Mesenchymal stem cell (in vitro differentiated cells and primary cell): ENCODE measurements around the gene COL4A2.
A peak's percentile ranks its signal among the peaks of the same experiment; 100 is the strongest.

Experiments
- DNase-seq: peaks from one replicate; pipeline ENCODE4 v3.0.0-alpha.2; 2013
- H2AFZ ChIP-seq: one replicate; pipeline ENCODE4 v1.6.1; 2013; ENCODE audit warnings: low read depth, mild to moderate bottlenecking, control low read depth, inconsistent platforms, low read length, moderate library complexity
- H2AK5ac ChIP-seq: 2 replicates; pipeline ENCODE4 v1.6.1; 2013; ENCODE audit warnings: low read length, moderate library complexity, mild to moderate bottlenecking, inconsistent platforms; ENCODE audit not compliant: severe bottlenecking
- H2BK120ac ChIP-seq: one replicate; pipeline ENCODE4 v1.6.1; 2013; ENCODE audit warnings: low read depth, mild to moderate bottlenecking, inconsistent platforms, low read length, moderate library complexity
- H2BK12ac ChIP-seq, 2 experiments: one replicate each; pipeline ENCODE4 v1.6.1; 2013; ENCODE audit warnings: inconsistent platforms in 2 of 2, low read length in 2 of 2, mild to moderate bottlenecking in 2 of 2, moderate library complexity in 2 of 2, control low read depth in 1 of 2
- H2BK15ac ChIP-seq: one replicate; pipeline ENCODE4 v1.6.1; 2013; ENCODE audit warnings: mild to moderate bottlenecking, low read depth, inconsistent platforms; ENCODE audit not compliant: poor library complexity, severe bottlenecking
- H2BK5ac ChIP-seq: 2 replicates; pipeline ENCODE4 v1.6.1; 2013; ENCODE audit warnings: low read depth, mild to moderate bottlenecking, low read length, control low read depth, inconsistent platforms; ENCODE audit not compliant: poor library complexity, severe bottlenecking
- H3K14ac ChIP-seq, 2 experiments: one replicate each; pipeline ENCODE4 v1.6.1; 2013; ENCODE audit warnings: inconsistent platforms in 2 of 2, low read length in 2 of 2, control low read depth in 1 of 2, mild to moderate bottlenecking in 1 of 2, moderate library complexity in 1 of 2
- H3K18ac ChIP-seq, 2 experiments: one replicate each; pipeline ENCODE4 v1.6.1; 2013; ENCODE audit warnings: inconsistent platforms in 2 of 2, low read length in 2 of 2, control low read depth in 1 of 2, low read depth in 1 of 2, mild to moderate bottlenecking in 1 of 2
- H3K23ac ChIP-seq, 2 experiments: one replicate each; pipeline ENCODE4 v1.6.1; 2013; ENCODE audit warnings: inconsistent platforms in 2 of 2, low read length in 2 of 2, mild to moderate bottlenecking in 2 of 2, moderate library complexity in 2 of 2, control low read depth in 1 of 2
- H3K27ac ChIP-seq: 2 replicates; pipeline ENCODE4 v1.5.1; 2013; ENCODE audit warnings: mild to moderate bottlenecking, moderate library complexity, low read length, control low read depth, inconsistent platforms; ENCODE audit not compliant: poor library complexity, severe bottlenecking
- H3K27me3 ChIP-seq, 2 experiments: 2 replicates each; pipeline versions ENCODE4 v1.6.1 to v1.7.0; 2013; ENCODE audit warnings: low read length in 2 of 2, mild to moderate bottlenecking in 2 of 2, moderate library complexity in 2 of 2, control low read depth in 1 of 2, inconsistent platforms in 1 of 2; ENCODE audit not compliant: control insufficient read depth in 1 of 2, insufficient read depth in 1 of 2
- H3K36me3 ChIP-seq, 2 experiments: 2 replicates each; pipeline versions ENCODE4 v1.6.1 to v1.7.0; 2013; ENCODE audit warnings: low read length in 2 of 2, control low read depth in 1 of 2, inconsistent platforms in 1 of 2, low read depth in 1 of 2, mild to moderate bottlenecking in 1 of 2; ENCODE audit not compliant: insufficient read depth in 2 of 2, control insufficient read depth in 1 of 2
- H3K4ac ChIP-seq, 2 experiments: one replicate each; pipeline ENCODE4 v1.6.1; 2013; ENCODE audit warnings: inconsistent platforms in 2 of 2, low read length in 2 of 2, mild to moderate bottlenecking in 2 of 2, moderate library complexity in 2 of 2, control low read depth in 1 of 2, low read depth in 1 of 2
- H3K4me1 ChIP-seq: 2 replicates; pipeline ENCODE4 v1.6.1; 2013; ENCODE audit warnings: low read depth, low read length, control low read depth; ENCODE audit not compliant: control insufficient read depth, insufficient read depth
- H3K4me2 ChIP-seq: 2 replicates; pipeline ENCODE4 v1.6.1; 2013; ENCODE audit warnings: low read length, mild to moderate bottlenecking, inconsistent platforms; ENCODE audit not compliant: poor library complexity, severe bottlenecking
- H3K4me3 ChIP-seq, 2 experiments: 2 replicates each; pipeline versions ENCODE4 v1.5.1 to v1.7.0; 2013; ENCODE audit warnings: low read length in 2 of 2, mild to moderate bottlenecking in 2 of 2, control low read depth in 1 of 2, low read depth in 1 of 2; ENCODE audit not compliant: insufficient read depth in 1 of 2
- H3K79me1 ChIP-seq: replicated peaks from 2 replicates; pipeline ENCODE4 v1.6.1; 2013; ENCODE audit warnings: mild to moderate bottlenecking, control low read depth, low read length, inconsistent platforms; ENCODE audit not compliant: poor library complexity, severe bottlenecking
- H3K9ac ChIP-seq: 2 replicates; pipeline ENCODE4 v1.7.0; 2013; ENCODE audit warnings: mild to moderate bottlenecking, low read length, moderate library complexity
- H3K9me3 ChIP-seq: 2 replicates; pipeline ENCODE4 v1.7.0; 2013; ENCODE audit warnings: mild to moderate bottlenecking, low read length; ENCODE audit not compliant: control insufficient read depth
- H4K8ac ChIP-seq: one replicate; pipeline ENCODE4 v1.6.1; 2013; ENCODE audit warnings: inconsistent platforms, mild to moderate bottlenecking, low read length, moderate library complexity
- H4K91ac ChIP-seq: one replicate; pipeline ENCODE4 v1.6.1; 2013; ENCODE audit warnings: mild to moderate bottlenecking, low read length, inconsistent platforms
- WGBS: methylation state at CpG from one replicate; pipeline ENCODE4 v1.1.7; 2013; ENCODE audit warnings: mixed read lengths; 5-methylcytosine and 5-hydroxymethylcytosine counted together

The COL4A2 gene

GRCh38 chr13:110317093-110317492 lies 10.0 kb downstream of the COL4A2 start:
- Histone ChIP-seq H3K23ac (peak overlapping the region in 1 of 2 experiments; percentile 17), H2AK5ac (no peak overlapping the region), H3K14ac (peak overlapping the region in 1 of 2 experiments; percentile 61), H4K8ac (peak overlapping the region; percentile 73), H3K4me2 (no peak overlapping the region), H3K27ac (no peak overlapping the region), H2BK15ac (no peak overlapping the region), H2AFZ (no peak overlapping the region), H3K9ac (no peak overlapping the region), H3K18ac (peak overlapping the region in 1 of 2 experiments; percentile 46), H2BK12ac (peak overlapping the region in 1 of 2 experiments; percentile 10), H3K4me1 (peaks cover 29% of the 10 kb centered on the region), H3K27me3 (no peaks in the 10 kb centered on the region), H3K4me3 (no peak overlapping the region), H3K79me1 (peaks cover 4% of the 10 kb centered on the region), H2BK5ac (no peak overlapping the region), H3K4ac (no peak overlapping the region), H3K36me3 (peaks cover 6 to 47% of the 10 kb centered on the region in 2 experiments), H3K9me3 (no peaks in the 10 kb centered on the region), H4K91ac (peak overlapping the region; percentile 62), H2BK120ac (no peak overlapping the region)
- DNase-seq: no peak
- 98% methylated on average over 5 of the region's 5 CpGs for WGBS

GRCh38 chr13:110317496-110318195 lies 10.6 kb downstream of the COL4A2 start:
- H2AK5ac ChIP-seq: peak overlapping the region; percentile 21
- DNase-seq: no peak
- H3K18ac ChIP-seq: peak overlapping the region in 1 of 2 experiments; percentile 46
- H3K79me1 ChIP-seq: peaks cover 4% of the 10 kb centered on the region
- H3K4me2 ChIP-seq: no peak overlapping the region
- H2AFZ ChIP-seq: no peak overlapping the region
- no peak overlapping the region for H2BK15ac ChIP-seq
- H2BK12ac ChIP-seq: no peak overlapping the region
- no peak overlapping the region for H2BK5ac ChIP-seq
- H3K9ac ChIP-seq: no peak overlapping the region
- H3K36me3 ChIP-seq: peaks cover 6 to 52% of the 10 kb centered on the region in 2 experiments
- no peak overlapping the region for H2BK120ac ChIP-seq
- no peak overlapping the region for H3K27ac ChIP-seq
- H3K9me3 ChIP-seq: no peaks in the 10 kb centered on the region
- WGBS: 98% methylated on average over 13 of the region's 13 CpGs
- H3K14ac ChIP-seq: no peak overlapping the region
- no peak overlapping the region for H3K4ac ChIP-seq
- peak overlapping the region in 1 of 2 experiments; percentile 17 for H3K23ac ChIP-seq
- no peak overlapping the region for H4K8ac ChIP-seq
- H3K4me3 ChIP-seq: no peak overlapping the region
- no peaks in the 10 kb centered on the region for H3K27me3 ChIP-seq
- H4K91ac ChIP-seq: no peak overlapping the region
- H3K4me1 ChIP-seq: peaks cover 32% of the 10 kb centered on the region

DNA sequence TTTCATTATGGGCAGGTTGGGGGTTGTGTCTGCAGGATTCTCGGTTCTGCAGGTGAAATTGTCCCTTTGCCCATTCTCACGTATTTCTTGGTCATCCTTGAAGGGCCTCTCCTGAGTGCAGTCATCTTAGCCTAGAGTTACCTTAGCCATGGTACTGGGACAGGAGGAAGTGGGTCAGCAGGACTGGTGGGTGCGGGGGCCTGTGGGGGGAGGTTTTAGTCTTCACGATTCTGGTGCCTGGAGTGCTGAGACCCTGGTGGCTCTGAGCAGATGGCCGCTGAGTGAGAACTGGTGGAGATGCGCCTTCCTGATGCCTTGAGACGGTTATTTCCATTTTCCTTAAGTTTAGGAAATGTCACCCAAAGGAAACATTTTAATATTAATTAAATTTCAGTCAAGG lies 11.8 kb downstream of the COL4A2 start:
- peak overlapping the region in 1 of 2 experiments; percentile 11 for H3K18ac ChIP-seq
- peak overlapping the region; percentile 89 for H2AK5ac ChIP-seq
- no peak overlapping the region for H3K14ac ChIP-seq
- peaks cover 4% of the 10 kb centered on the region for H3K79me1 ChIP-seq
- 92% methylated on average over 4 of the region's 7 CpGs for WGBS
- no peak overlapping the region for H3K4me3 ChIP-seq
- H3K27me3 ChIP-seq: no peaks in the 10 kb centered on the region
- H2BK5ac ChIP-seq: no peak overlapping the region
- no peak overlapping the region for H2BK120ac ChIP-seq
- DNase-seq: no peak
- H3K23ac ChIP-seq: no peak overlapping the region
- H3K9me3 ChIP-seq: no peaks in the 10 kb centered on the region
- no peak overlapping the region for H2BK12ac ChIP-seq
- peak overlapping the region; percentile 99 for H3K27ac ChIP-seq
- H3K4ac ChIP-seq: no peak overlapping the region
- no peak overlapping the region for H2BK15ac ChIP-seq
- H2AFZ ChIP-seq: no peak overlapping the region
- no peak overlapping the region for H4K8ac ChIP-seq
- H3K36me3 ChIP-seq: peaks cover 6 to 54% of the 10 kb centered on the region in 2 experiments
- no peak overlapping the region for H4K91ac ChIP-seq
- no peak overlapping the region for H3K9ac ChIP-seq
- H3K4me1 ChIP-seq: peaks cover 36% of the 10 kb centered on the region
- no peak overlapping the region for H3K4me2 ChIP-seq

- Histone ChIP-seq H2AFZ (no peak overlapping the region), H3K4me2 (no peak overlapping the region), H2AK5ac (peak overlapping the region; percentile 69), H3K27me3 (no peaks in the 10 kb centered on the region), H3K9me3 (no peaks in the 10 kb centered on the region), H3K79me1 (peaks cover 4% of the 10 kb centered on the region), H3K4me3 (no peak overlapping the region), H4K8ac (peak overlapping the region; percentile 12), H3K14ac (no peak overlapping the region), H2BK15ac (no peak overlapping the region), H2BK5ac (peak overlapping the region; percentile 71), H3K4ac (no peak overlapping the region), H3K23ac (no peak overlapping the region), H2BK120ac (no peak overlapping the region), H2BK12ac (no peak overlapping the region), H3K9ac (no peak overlapping the region), H3K27ac (peak overlapping the region; percentile 99), H3K18ac (peak overlapping the region in 1 of 2 experiments; percentile 87), H4K91ac (no peak overlapping the region), H3K36me3 (peaks cover 6 to 55% of the 10 kb centered on the region in 2 experiments), H3K4me1 (peaks cover 39% of the 10 kb centered on the region)
- WGBS: 19% methylated on average over 4 of the region's 4 CpGs
- no peak for DNase-seq
Measured at GRCh38 chr13:110319397-110319773, 12.3 kb downstream of the COL4A2 start.
